Natural killer cell (primary cell): ENCODE data around the gene LGI2. TPM values are rescaled to one million over a fixed set of nuclear protein-coding genes. Genes with fewer than 3 reads are reported as not detected.
"Not testable (repeated sequence)": the region's sequence is repeated elsewhere in the genome, so short reads cannot be mapped to it uniquely, and the experiment has no call there.

Experiments
- ATAC-seq, 3 donors: fragments of 150-1000 bp in 2 of 3; fragments of 200-7000 bp in 1 of 3; cut with Tn5 transposase; 1 replicate in 1 of 3; 2 replicates in 2 of 3; pipeline ENCODE4 v1.10.0; 2021; ENCODE audit warnings: mild to moderate bottlenecking in 2 of 3, moderate library complexity in 2 of 3
- DNase-seq, 2 donors: peaks; one replicate each; pipeline versions ENCODE4 v3.0.0 to v3.0.0-alpha.2; 2013 to 2021; ENCODE audit warnings: mixed read lengths in 1 of 2
- H3K27ac ChIP-seq: one replicate; pipeline ENCODE4 v1.5.1; 2013; ENCODE audit warnings: mild to moderate bottlenecking, low read length
- H3K27me3 ChIP-seq: one replicate; pipeline ENCODE4 v1.6.1; 2013; ENCODE audit warnings: low read length; ENCODE audit not compliant: control insufficient read depth, insufficient read depth
- H3K36me3 ChIP-seq: one replicate; pipeline ENCODE4 v1.6.1; 2013; ENCODE audit warnings: low read length; ENCODE audit not compliant: control insufficient read depth, insufficient read depth
- H3K4me1 ChIP-seq: one replicate; pipeline ENCODE4 v1.6.1; 2013; ENCODE audit warnings: low read length; ENCODE audit not compliant: control insufficient read depth, insufficient read depth
- H3K4me3 ChIP-seq: one replicate; pipeline ENCODE4 v1.5.1; 2013; ENCODE audit warnings: low read length
- H3K9me3 ChIP-seq: one replicate; pipeline ENCODE4 v1.6.1; 2013; ENCODE audit warnings: low read length; ENCODE audit not compliant: control insufficient read depth, insufficient read depth
- H3K27ac Mint-ChIP-seq, 2 donors: one replicate each; pipeline ENCODE4 v1.8.0; 2022; ENCODE audit warnings: mild to moderate bottlenecking in 2 of 2, mixed read lengths in 2 of 2, moderate library complexity in 1 of 2
- H3K27me3 Mint-ChIP-seq, 2 donors: one replicate each; pipeline ENCODE4 v1.8.0; 2022; ENCODE audit warnings: low read depth in 2 of 2, mixed read lengths in 2 of 2
- H3K36me3 Mint-ChIP-seq: one replicate; pipeline ENCODE4 v1.8.0; 2022; ENCODE audit warnings: mixed read lengths
- H3K4me1 Mint-ChIP-seq, 2 donors: one replicate each; pipeline ENCODE4 v1.8.0; 2022; ENCODE audit warnings: mixed read lengths in 2 of 2
- H3K4me3 Mint-ChIP-seq: one replicate; pipeline ENCODE4 v1.8.0; 2022; ENCODE audit warnings: mild to moderate bottlenecking, moderate library complexity, mixed read lengths
- H3K9me3 Mint-ChIP-seq, 2 donors: one replicate each; pipeline ENCODE4 v1.8.0; 2022; ENCODE audit warnings: mixed read lengths in 2 of 2
- CTCF ChIP-seq: fragments of 200-600 bp; IDR thresholded peaks from one replicate; pipeline ENCODE4 v1.8.0; 2022; ENCODE audit warnings: antibody characterized with exemption
- WGBS: methylation state at CpG from one replicate; pipeline ENCODE4 v1.1.7; 2013; ENCODE audit warnings: missing lambda C conversion rate; ENCODE audit not compliant: insufficient coverage; 5-methylcytosine and 5-hydroxymethylcytosine counted together
- intact Hi-C: fragments of 100-400 bp; cut with micrococcal nuclease; formaldehyde crosslinking; loops from one replicate; pipeline ENCODE4 v1.14.2; 2022
- total RNA-seq, 4 donors: library from RNA; stranded (reverse); fragments of 120-200 nt in 1 of 4; gene quantifications; one replicate each; pipeline versions ENCODE4 v1.2.3 to v1.2.4, GENCODE V29; 2013 to 2022

Gene LGI2
- total RNA-seq, 3 donors from 2014 or later (not counting 1 experiment from before 2014, with no cell fraction given) = not detected

GRCh38 chr4:25060241-25060962 is 29.7 kb upstream of the LGI2 start:
- H3K36me3 Mint-ChIP-seq = no peaks in the 10 kb centered on the region
- no peaks in the 10 kb centered on the region for H3K4me1 Mint-ChIP-seq
- no peak overlapping the region for H3K27ac ChIP-seq
- H3K4me1 ChIP-seq = no peaks in the 10 kb centered on the region
- DNase-seq (no peak), ATAC-seq (no peak)
- H3K27me3 Mint-ChIP-seq = peaks cover 0 to 9% of the 10 kb centered on the region in 2 donors
- TF ChIP-seq CTCF = no peak
- no peaks in the 10 kb centered on the region for H3K9me3 Mint-ChIP-seq
- intact Hi-C loops = no loop called here
- no peak overlapping the region for H3K4me3 Mint-ChIP-seq
- H3K27ac Mint-ChIP-seq = no peak overlapping the region
- H3K36me3 ChIP-seq = no peaks in the 10 kb centered on the region
- 82% methylated on average over 7 of the region's 8 CpGs for WGBS
- H3K9me3 ChIP-seq = no peaks in the 10 kb centered on the region
- no peaks in the 10 kb centered on the region for H3K27me3 ChIP-seq
- H3K4me3 ChIP-seq = no peak overlapping the region

DNA sequence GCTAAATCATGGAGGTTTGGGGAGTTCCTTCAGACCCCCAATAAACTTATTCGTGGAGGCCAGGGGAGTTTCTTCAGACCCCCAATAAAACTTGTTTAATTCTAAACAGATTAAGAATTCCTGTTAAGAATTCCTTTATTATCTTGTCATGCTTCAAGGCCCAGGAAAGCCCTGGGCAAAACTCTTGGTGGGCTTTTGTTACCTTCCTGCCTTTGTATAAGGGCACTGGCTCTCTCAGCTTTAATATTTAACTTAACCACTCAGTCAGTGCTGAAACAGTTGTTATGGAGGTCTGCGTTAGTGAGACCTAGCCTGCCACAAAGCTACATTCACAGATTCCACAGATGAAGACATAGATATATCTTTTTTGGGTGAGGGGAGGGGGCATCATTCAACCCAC is 29.0 kb upstream of the LGI2 start:
- ATAC-seq (no peak), DNase-seq (no peak)
- Histone ChIP-seq H3K27me3 (no peaks in the 10 kb centered on the region), H3K4me3 (no peak overlapping the region), H3K27ac (no peak overlapping the region), H3K36me3 (no peaks in the 10 kb centered on the region), H3K4me1 (no peaks in the 10 kb centered on the region), H3K9me3 (no peaks in the 10 kb centered on the region)
- peaks cover 0 to 9% of the 10 kb centered on the region in 2 donors for H3K27me3 Mint-ChIP-seq
- intact Hi-C loops = no loop called here
- H3K27ac Mint-ChIP-seq = no peak overlapping the region
- H3K4me3 Mint-ChIP-seq = no peak overlapping the region
- WGBS = no CpG with 5 or more reads among the region's 2 CpGs
- no peaks in the 10 kb centered on the region for H3K4me1 Mint-ChIP-seq
- H3K9me3 Mint-ChIP-seq = no peaks in the 10 kb centered on the region
- TF ChIP-seq CTCF = no peak
- no peaks in the 10 kb centered on the region for H3K36me3 Mint-ChIP-seq

- Mint-ChIP-seq H3K27ac (no peak overlapping the region), H3K9me3 (no peaks in the 10 kb centered on the region), H3K36me3 (no peaks in the 10 kb centered on the region), H3K4me1 (no peaks in the 10 kb centered on the region), H3K27me3 (peaks cover 0 to 12% of the 10 kb centered on the region in 2 donors), H3K4me3 (no peak overlapping the region)
- H3K27me3 ChIP-seq = no peaks in the 10 kb centered on the region
- no peak for ATAC-seq
- no peaks in the 10 kb centered on the region for H3K4me1 ChIP-seq
- intact Hi-C loops = no loop called here
- 87% methylated on average over 7 of the region's 8 CpGs for WGBS
- DNase-seq = no peak
- no peak overlapping the region for H3K4me3 ChIP-seq
- no peaks in the 10 kb centered on the region for H3K9me3 ChIP-seq
- no peak for TF ChIP-seq CTCF
- H3K36me3 ChIP-seq = no peaks in the 10 kb centered on the region
- H3K27ac ChIP-seq = no peak overlapping the region
Measured at GRCh38 chr4:25058796-25059195, 28.1 kb upstream of the LGI2 start.

DNA sequence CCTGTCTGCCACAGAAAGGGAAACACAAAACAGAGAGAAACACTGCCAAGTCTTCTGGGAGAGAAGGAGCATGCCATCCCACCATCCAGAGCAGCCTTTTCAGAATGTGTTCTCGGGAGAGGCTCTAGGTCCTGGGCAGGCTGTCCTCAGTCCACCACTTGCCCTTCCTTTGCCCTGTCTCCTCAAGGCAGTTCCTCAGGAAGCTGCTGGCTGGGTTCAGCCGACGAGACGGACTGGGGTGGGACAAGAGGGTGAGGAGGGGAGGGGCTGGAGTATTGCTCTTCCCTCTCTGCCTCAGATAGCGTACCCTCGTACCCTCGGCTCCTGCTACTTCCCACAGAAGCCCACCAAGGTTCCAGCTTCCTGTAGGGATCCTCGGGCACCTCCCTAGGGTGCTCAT is 26.6 kb upstream of the LGI2 start:
- intact Hi-C loops = no loop called here
- H3K4me1 ChIP-seq = no peaks in the 10 kb centered on the region

GRCh38 chr4:25052037-25052436 is 21.3 kb upstream of the LGI2 start:
- peaks cover 5 to 31% of the 10 kb centered on the region in 2 donors for H3K27me3 Mint-ChIP-seq
- H3K4me1 ChIP-seq, intact Hi-C loops, H3K4me1 Mint-ChIP-seq, H3K4me3 Mint-ChIP-seq, H3K27ac Mint-ChIP-seq, H3K9me3 ChIP-seq, H3K27ac ChIP-seq, H3K4me3 ChIP-seq, H3K36me3 Mint-ChIP-seq, H3K27me3 ChIP-seq, H3K9me3 Mint-ChIP-seq, H3K36me3 ChIP-seq, ATAC-seq, DNase-seq: not testable (repeated sequence)
- 94% methylated on average over 5 of the region's 5 CpGs for WGBS

More for the DNA sequence above, 26.6 kb upstream of the LGI2 start:
- 48% methylated on average over 5 of the region's 8 CpGs for WGBS
- no peaks in the 10 kb centered on the region for H3K36me3 ChIP-seq
- Mint-ChIP-seq H3K4me3 (no peak overlapping the region), H3K27ac (no peak overlapping the region), H3K27me3 (peaks cover 0 to 12% of the 10 kb centered on the region in 2 donors), H3K9me3 (no peaks in the 10 kb centered on the region), H3K4me1 (no peaks in the 10 kb centered on the region), H3K36me3 (no peaks in the 10 kb centered on the region)
- ATAC-seq (no peak), DNase-seq (no peak)
- no peak for TF ChIP-seq CTCF
- no peaks in the 10 kb centered on the region for H3K9me3 ChIP-seq
- no peak overlapping the region for H3K4me3 ChIP-seq
- no peak overlapping the region for H3K27ac ChIP-seq
- H3K27me3 ChIP-seq = no peaks in the 10 kb centered on the region
